HL-60 (cell line): ENCODE measurements around the gene OR7C1.
"Not testable (repeated sequence)": the region's sequence is repeated elsewhere in the genome, so short reads cannot be mapped to it uniquely, and the experiment has no call there.

ENCODE experiments used
- REST ChIP-seq: IDR thresholded peaks from 2 replicates; pipeline ENCODE4 v1.6.1; 2012; ENCODE audit warnings: low read depth; ENCODE audit not compliant: insufficient replicate concordance
- TF ChIP-seq, protein P1 (sequence below): IDR thresholded peaks from one replicate; pipeline ENCODE4 v1.5.1; 2011; ENCODE audit warnings: low read length, control low read depth, inconsistent platforms; ENCODE audit not compliant: insufficient read depth

GRCh38 chr19:14784730-14785101 lies 50.3 kb downstream of the OR7C1 start:
- TF ChIP-seq, protein P1, sequence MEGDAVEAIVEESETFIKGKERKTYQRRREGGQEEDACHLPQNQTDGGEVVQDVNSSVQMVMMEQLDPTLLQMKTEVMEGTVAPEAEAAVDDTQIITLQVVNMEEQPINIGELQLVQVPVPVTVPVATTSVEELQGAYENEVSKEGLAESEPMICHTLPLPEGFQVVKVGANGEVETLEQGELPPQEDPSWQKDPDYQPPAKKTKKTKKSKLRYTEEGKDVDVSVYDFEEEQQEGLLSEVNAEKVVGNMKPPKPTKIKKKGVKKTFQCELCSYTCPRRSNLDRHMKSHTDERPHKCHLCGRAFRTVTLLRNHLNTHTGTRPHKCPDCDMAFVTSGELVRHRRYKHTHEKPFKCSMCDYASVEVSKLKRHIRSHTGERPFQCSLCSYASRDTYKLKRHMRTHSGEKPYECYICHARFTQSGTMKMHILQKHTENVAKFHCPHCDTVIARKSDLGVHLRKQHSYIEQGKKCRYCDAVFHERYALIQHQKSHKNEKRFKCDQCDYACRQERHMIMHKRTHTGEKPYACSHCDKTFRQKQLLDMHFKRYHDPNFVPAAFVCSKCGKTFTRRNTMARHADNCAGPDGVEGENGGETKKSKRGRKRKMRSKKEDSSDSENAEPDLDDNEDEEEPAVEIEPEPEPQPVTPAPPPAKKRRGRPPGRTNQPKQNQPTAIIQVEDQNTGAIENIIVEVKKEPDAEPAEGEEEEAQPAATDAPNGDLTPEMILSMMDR = not testable (repeated sequence)
- TF ChIP-seq REST = not testable (repeated sequence)
